GM12864 (cell line): ENCODE data around the gene ATP5MK.
A peak's percentile ranks its signal among the peaks of the same experiment; 100 is the strongest.

Source experiments
- DNase-seq: peaks from one replicate; pipeline ENCODE4 v3.0.0-alpha.2; 2011; ENCODE audit warnings: low read depth
- H3K4me3 ChIP-seq: 2 replicates; pipeline ENCODE4 v1.5.1; 2011; ENCODE audit warnings: mild to moderate bottlenecking, low read depth, low read length, control low read depth
- TF ChIP-seq, protein P1 (sequence below): IDR thresholded peaks from 2 replicates; pipeline ENCODE4 v1.5.1; 2011; ENCODE audit warnings: low read depth, mild to moderate bottlenecking, moderate library complexity, low read length, control low read depth, inconsistent platforms; ENCODE audit errors: missing control alignments

ATP5MK gene

GRCh38 chr10:103350517-103351260 lies 45.6 kb downstream of the ATP5MK start, which contains the start of gene PCGF6:
PCGF6 (minus strand) TSS chr10:103351140; CDS start chr10:103351066, 74 bp downstream.
- TF ChIP-seq, protein P1, sequence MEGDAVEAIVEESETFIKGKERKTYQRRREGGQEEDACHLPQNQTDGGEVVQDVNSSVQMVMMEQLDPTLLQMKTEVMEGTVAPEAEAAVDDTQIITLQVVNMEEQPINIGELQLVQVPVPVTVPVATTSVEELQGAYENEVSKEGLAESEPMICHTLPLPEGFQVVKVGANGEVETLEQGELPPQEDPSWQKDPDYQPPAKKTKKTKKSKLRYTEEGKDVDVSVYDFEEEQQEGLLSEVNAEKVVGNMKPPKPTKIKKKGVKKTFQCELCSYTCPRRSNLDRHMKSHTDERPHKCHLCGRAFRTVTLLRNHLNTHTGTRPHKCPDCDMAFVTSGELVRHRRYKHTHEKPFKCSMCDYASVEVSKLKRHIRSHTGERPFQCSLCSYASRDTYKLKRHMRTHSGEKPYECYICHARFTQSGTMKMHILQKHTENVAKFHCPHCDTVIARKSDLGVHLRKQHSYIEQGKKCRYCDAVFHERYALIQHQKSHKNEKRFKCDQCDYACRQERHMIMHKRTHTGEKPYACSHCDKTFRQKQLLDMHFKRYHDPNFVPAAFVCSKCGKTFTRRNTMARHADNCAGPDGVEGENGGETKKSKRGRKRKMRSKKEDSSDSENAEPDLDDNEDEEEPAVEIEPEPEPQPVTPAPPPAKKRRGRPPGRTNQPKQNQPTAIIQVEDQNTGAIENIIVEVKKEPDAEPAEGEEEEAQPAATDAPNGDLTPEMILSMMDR = peak; percentile 21
- H3K4me3 ChIP-seq = peak within 1 kb of the TSS; percentile 92
- no peak for DNase-seq

GRCh38 chr10:103350175-103350516 lies 46.1 kb downstream of the ATP5MK start:
- TF ChIP-seq, protein P1 = no peak
- peak overlapping the region; percentile 92 for H3K4me3 ChIP-seq
- DNase-seq = no peak
